ENCODE results near the gene BIN1. TPM values are rescaled to one million over a fixed set of nuclear protein-coding genes. Genes with fewer than 3 reads are reported as not detected.

The BIN1 gene
- total RNA-seq, 1 donor from 2014 or later = 50.2 TPM

DNA sequence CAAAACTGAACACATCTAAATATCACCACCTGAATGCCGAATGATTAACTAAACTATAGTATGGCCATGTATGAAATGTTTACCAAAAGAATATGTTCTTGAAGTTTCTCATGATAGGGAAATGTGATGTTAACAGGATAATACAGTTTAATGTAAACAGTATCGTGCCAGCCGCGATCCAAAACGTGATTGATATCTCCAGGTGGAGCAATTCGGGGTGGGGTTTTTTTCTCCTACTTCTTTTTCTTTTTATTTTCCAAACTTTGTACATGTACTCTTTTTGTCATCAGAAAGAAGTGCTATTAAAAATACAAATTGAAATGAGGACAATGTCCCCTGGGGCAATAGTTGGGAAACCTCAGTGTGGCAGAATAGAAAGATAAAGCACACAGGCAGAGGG, 4.0 kb upstream of the BIN1 start:
- Mint-ChIP-seq H3K27ac (ENCODE audit: unreplicated experiment) (no peak overlapping the region), H3K4me1 (ENCODE audit: low read depth, unreplicated experiment) (peaks cover 7% of the 10 kb centered on the region), H3K27me3 (ENCODE audit: low read depth, unreplicated experiment) (peaks cover 5% of the 10 kb centered on the region), H3K9me3 (ENCODE audit: unreplicated experiment) (no peaks in the 10 kb centered on the region), H3K36me3 (ENCODE audit: low read depth, unreplicated experiment) (no peaks in the 10 kb centered on the region), H3K4me3 (ENCODE audit: unreplicated experiment) (no peak overlapping the region)
- peaks cover 14% of the 10 kb centered on the region for H3K4me1 ChIP-seq (ENCODE audit: insufficient read depth, low read length)
- H3K4me2 ChIP-seq (ENCODE audit: low read length) = no peak overlapping the region
- H3K36me3 ChIP-seq (ENCODE audit: insufficient read depth, low read length) = no peaks in the 10 kb centered on the region
- no peak overlapping the region for H3K9ac ChIP-seq (ENCODE audit: low read length)
- no peak for FAIRE-seq
- H4K20me1 ChIP-seq (ENCODE audit: insufficient read depth, low read length) = no peaks in the 10 kb centered on the region
- no peak for DNase-seq (ENCODE audit: low read depth)
- H3K4me3 ChIP-seq (ENCODE audit: insufficient read depth, low read depth, low read length) = no peak overlapping the region
- H3K9me3 ChIP-seq (ENCODE audit: insufficient read depth, low read depth, low read length) = no peaks in the 10 kb centered on the region
- TF ChIP-seq EZH2 (IDR thresholded peaks at IDR 0.05; ENCODE audit: insufficient read depth, low read length) = no peak
- TF ChIP-seq, protein P1, sequence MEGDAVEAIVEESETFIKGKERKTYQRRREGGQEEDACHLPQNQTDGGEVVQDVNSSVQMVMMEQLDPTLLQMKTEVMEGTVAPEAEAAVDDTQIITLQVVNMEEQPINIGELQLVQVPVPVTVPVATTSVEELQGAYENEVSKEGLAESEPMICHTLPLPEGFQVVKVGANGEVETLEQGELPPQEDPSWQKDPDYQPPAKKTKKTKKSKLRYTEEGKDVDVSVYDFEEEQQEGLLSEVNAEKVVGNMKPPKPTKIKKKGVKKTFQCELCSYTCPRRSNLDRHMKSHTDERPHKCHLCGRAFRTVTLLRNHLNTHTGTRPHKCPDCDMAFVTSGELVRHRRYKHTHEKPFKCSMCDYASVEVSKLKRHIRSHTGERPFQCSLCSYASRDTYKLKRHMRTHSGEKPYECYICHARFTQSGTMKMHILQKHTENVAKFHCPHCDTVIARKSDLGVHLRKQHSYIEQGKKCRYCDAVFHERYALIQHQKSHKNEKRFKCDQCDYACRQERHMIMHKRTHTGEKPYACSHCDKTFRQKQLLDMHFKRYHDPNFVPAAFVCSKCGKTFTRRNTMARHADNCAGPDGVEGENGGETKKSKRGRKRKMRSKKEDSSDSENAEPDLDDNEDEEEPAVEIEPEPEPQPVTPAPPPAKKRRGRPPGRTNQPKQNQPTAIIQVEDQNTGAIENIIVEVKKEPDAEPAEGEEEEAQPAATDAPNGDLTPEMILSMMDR (IDR thresholded peaks at IDR 0.05; ENCODE audit: insufficient read depth, low read depth, low read length) = no peak
- peaks cover 9% of the 10 kb centered on the region for H3K79me2 ChIP-seq (ENCODE audit: insufficient read depth, low read length)
- H2AFZ ChIP-seq (ENCODE audit: low read depth, low read length) = no peak overlapping the region
- no peak overlapping the region for H3K27ac ChIP-seq (ENCODE audit: low read depth, low read length)
- peaks cover 4% of the 10 kb centered on the region for H3K27me3 ChIP-seq (ENCODE audit: insufficient read depth, low read length)

DNA sequence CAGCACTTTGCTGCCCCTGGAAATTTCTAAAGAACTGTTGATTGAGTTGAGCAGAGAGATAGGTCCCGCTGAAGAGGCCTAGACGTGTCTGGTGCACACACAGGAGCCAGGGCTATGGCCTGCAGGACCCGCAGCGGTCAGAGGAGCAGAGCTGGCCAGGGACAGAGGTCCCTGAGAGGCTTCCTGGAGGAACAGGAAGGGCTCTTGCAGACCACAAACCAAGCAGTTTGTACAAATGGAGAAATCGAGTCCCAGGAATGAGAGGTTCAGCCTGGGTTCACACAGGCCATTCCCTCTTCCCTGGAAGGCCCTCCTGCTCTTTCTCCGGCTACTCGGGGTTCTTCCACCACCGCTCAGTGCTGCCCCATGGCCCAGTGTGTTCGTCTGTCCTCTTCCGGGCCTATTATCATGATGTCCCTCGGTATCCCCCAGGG, 1.2 kb upstream of the BIN1 start:
- H3K79me2 ChIP-seq (ENCODE audit: insufficient read depth, low read length) = peaks cover 37% of the 10 kb centered on the region
- Mint-ChIP-seq H3K27me3 (ENCODE audit: low read depth, unreplicated experiment) (peaks cover 5% of the 10 kb centered on the region), H3K4me1 (ENCODE audit: low read depth, unreplicated experiment) (peaks cover 12% of the 10 kb centered on the region), H3K27ac (ENCODE audit: unreplicated experiment) (peak overlapping the region; percentile 66), H3K4me3 (ENCODE audit: unreplicated experiment) (peak overlapping the region; percentile 79), H3K9me3 (ENCODE audit: unreplicated experiment) (no peaks in the 10 kb centered on the region), H3K36me3 (ENCODE audit: low read depth, unreplicated experiment) (peaks cover 4% of the 10 kb centered on the region)
- peaks cover 23% of the 10 kb centered on the region for H3K4me1 ChIP-seq (ENCODE audit: insufficient read depth, low read length)
- H3K9ac ChIP-seq (ENCODE audit: low read length) = peak overlapping the region; percentile 86
- H3K27ac ChIP-seq (ENCODE audit: low read depth, low read length) = no peak overlapping the region
- TF ChIP-seq, protein P1 (IDR thresholded peaks at IDR 0.05; ENCODE audit: insufficient read depth, low read depth, low read length) = no peak
- no peak for TF ChIP-seq EZH2 (IDR thresholded peaks at IDR 0.05; ENCODE audit: insufficient read depth, low read length)
- H3K9me3 ChIP-seq (ENCODE audit: insufficient read depth, low read depth, low read length) = no peaks in the 10 kb centered on the region
- no peaks in the 10 kb centered on the region for H3K36me3 ChIP-seq (ENCODE audit: insufficient read depth, low read length)
- H2AFZ ChIP-seq (ENCODE audit: low read depth, low read length) = peak overlapping the region; percentile 92
- peak overlapping the region; percentile 96 for H3K4me2 ChIP-seq (ENCODE audit: low read length)
- H3K4me3 ChIP-seq (ENCODE audit: insufficient read depth, low read depth, low read length) = peak overlapping the region; percentile 84
- FAIRE-seq = no peak
- DNase-seq (ENCODE audit: low read depth) = no peak
- H4K20me1 ChIP-seq (ENCODE audit: insufficient read depth, low read length) = peaks cover 23% of the 10 kb centered on the region
- peaks cover 2% of the 10 kb centered on the region for H3K27me3 ChIP-seq (ENCODE audit: insufficient read depth, low read length)

DNA sequence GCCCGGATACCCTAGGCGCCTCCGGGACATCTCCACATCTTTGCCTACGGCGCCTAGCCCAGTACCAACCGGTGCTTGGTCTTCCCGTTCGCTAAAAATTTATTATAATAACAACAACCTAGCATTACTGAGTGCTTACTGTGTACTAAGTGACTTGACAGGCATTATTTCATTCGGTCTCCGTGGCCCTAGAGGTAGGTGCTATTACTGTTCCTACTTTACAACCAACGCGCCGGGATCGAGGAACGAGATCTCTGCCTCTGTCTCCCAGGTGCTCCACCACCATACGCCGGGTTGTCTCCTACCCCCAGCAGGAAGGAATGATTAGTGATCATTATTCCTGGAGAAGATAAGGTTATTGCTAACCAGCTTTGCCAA, 657 bp upstream of the BIN1 start:
- peak overlapping the region; percentile 66 for H3K27ac Mint-ChIP-seq (ENCODE audit: unreplicated experiment)
- peak; percentile 33 for DNase-seq (ENCODE audit: low read depth)
- Histone ChIP-seq H3K4me1 (ENCODE audit: insufficient read depth, low read length) (peaks cover 23% of the 10 kb centered on the region), H3K36me3 (ENCODE audit: insufficient read depth, low read length) (no peaks in the 10 kb centered on the region), H3K9ac (ENCODE audit: low read length) (peak overlapping the region; percentile 86), H3K4me2 (ENCODE audit: low read length) (peak overlapping the region; percentile 96), H4K20me1 (ENCODE audit: insufficient read depth, low read length) (peaks cover 28% of the 10 kb centered on the region), H3K27ac (ENCODE audit: low read depth, low read length) (peak overlapping the region; percentile 64), H3K27me3 (ENCODE audit: insufficient read depth, low read length) (peaks cover 2% of the 10 kb centered on the region), H3K4me3 (ENCODE audit: insufficient read depth, low read depth, low read length) (peak overlapping the region; percentile 84), H2AFZ (ENCODE audit: low read depth, low read length) (peak overlapping the region; percentile 92), H3K79me2 (ENCODE audit: insufficient read depth, low read length) (peaks cover 42% of the 10 kb centered on the region), H3K9me3 (ENCODE audit: insufficient read depth, low read depth, low read length) (no peaks in the 10 kb centered on the region)
- peaks cover 4% of the 10 kb centered on the region for H3K36me3 Mint-ChIP-seq (ENCODE audit: low read depth, unreplicated experiment)
- peaks cover 1% of the 10 kb centered on the region for H3K27me3 Mint-ChIP-seq (ENCODE audit: low read depth, unreplicated experiment)
- H3K9me3 Mint-ChIP-seq (ENCODE audit: unreplicated experiment) = no peaks in the 10 kb centered on the region
- peak overlapping the region; percentile 79 for H3K4me3 Mint-ChIP-seq (ENCODE audit: unreplicated experiment)
- peaks cover 14% of the 10 kb centered on the region for H3K4me1 Mint-ChIP-seq (ENCODE audit: low read depth, unreplicated experiment)
- TF ChIP-seq, protein P1 (IDR thresholded peaks at IDR 0.05; ENCODE audit: insufficient read depth, low read depth, low read length) = no peak
- no peak for TF ChIP-seq EZH2 (IDR thresholded peaks at IDR 0.05; ENCODE audit: insufficient read depth, low read length)
- FAIRE-seq = no peak

All from astrocyte (in vitro differentiated cells and primary cell).